ENCODE measurements around the gene ELMO1.

GRCh38 chr7:37493810-37494209 is 45.1 kb upstream of the ELMO1 start:
- TF ChIP-seq FOXM1 (IDR thresholded peaks at IDR 0.05; ENCODE audit: borderline replicate concordance) (no peak), TARDBP (IDR thresholded peaks at IDR 0.05) (no peak), NFRKB (IDR thresholded peaks at IDR 0.05) (no peak), SUZ12 (IDR thresholded peaks at IDR 0.05) (no peak)
